SK-N-SH (cell line): Measurements from ENCODE around the gene PDE4D. TPM values are rescaled to one million over a fixed set of nuclear protein-coding genes. Genes with fewer than 3 reads are reported as not detected.

Experiments
- CTCF ChIA-PET: fragments of 300-600, 350-600 bp; formaldehyde crosslinking; extraction: SDS; loops from one replicate; lab custom pipeline; 2021; lab: Yijun Ruan, JAX
- POLR2A ChIA-PET: fragments of 350-600 bp; sonication (Branson Sonifier 250); formaldehyde crosslinking; extraction: SDS; loops from one replicate; lab custom pipeline; 2020; ENCODE audit warnings: antibody characterized with exemption, inconsistent platforms; lab: Yijun Ruan, JAX
- DNase-seq: peaks from one replicate; pipeline ENCODE4 v3.0.0; 2012
- H2AFZ ChIP-seq: fragments of 200-600 bp; sonication (generic); 2 replicates; pipeline ENCODE4 v1.8.1; 2016; ENCODE audit warnings: antibody characterized with exemption, mild to moderate bottlenecking, low read depth
- H3F3A ChIP-seq: fragments of 200-600 bp; sonication (generic); replicated peaks from 2 replicates; pipeline ENCODE3; 2016; ENCODE audit warnings: antibody characterized with exemption, mild to moderate bottlenecking; ENCODE audit not compliant: insufficient read depth
- H3K27ac ChIP-seq, 2 experiments: fragments of 200-500 bp in 1 of 2; fragments of 200-600 bp in 1 of 2; sonication (Bioruptor generic) in 1 of 2; sonication (generic), shearing (Covaris generic) in 1 of 2; 2 replicates each; pipeline versions ENCODE4 v1.5.1 to v1.6.1; 2014 to 2016; ENCODE audit warnings: low read depth in 2 of 2, inconsistent platforms in 1 of 2, low read length in 1 of 2, mild to moderate bottlenecking in 1 of 2, mixed read lengths in 1 of 2
- H3K27me3 ChIP-seq: fragments of 200-600 bp; sonication (generic), shearing (Covaris generic); 2 replicates; pipeline ENCODE4 v1.6.1; 2016; ENCODE audit warnings: mixed run types; ENCODE audit not compliant: insufficient read depth
- H3K36me3 ChIP-seq, 2 experiments: fragments of 200-500 bp in 1 of 2; fragments of 200-600 bp in 1 of 2; sonication (Bioruptor generic) in 1 of 2; sonication (generic) in 1 of 2; replicated peaks in 1 of 2; 2 replicates each; pipeline versions ENCODE3 to v1.5.1; 2014 to 2016; ENCODE audit warnings: low read length in 1 of 2, mild to moderate bottlenecking in 1 of 2; ENCODE audit not compliant: insufficient read depth in 2 of 2, control insufficient read depth in 1 of 2
- H3K4me1 ChIP-seq, 2 experiments: fragments of 200-500 bp in 1 of 2; fragments of 200-600 bp in 1 of 2; sonication (Bioruptor generic) in 1 of 2; sonication (generic), shearing (Covaris generic) in 1 of 2; 2 replicates each; pipeline versions ENCODE4 v1.5.1 to v1.6.1; 2014 to 2016; ENCODE audit warnings: low read depth in 1 of 2, low read length in 1 of 2, mixed run types in 1 of 2; ENCODE audit not compliant: insufficient read depth in 2 of 2, control insufficient read depth in 1 of 2
- H3K4me2 ChIP-seq: fragments of 200-600 bp; sonication (generic), shearing (Covaris generic); 2 replicates; pipeline ENCODE4 v1.6.1; 2017; ENCODE audit warnings: mixed run types
- H3K4me3 ChIP-seq, 2 experiments: fragments of 200-500 bp in 1 of 2; fragments of 200-600 bp in 1 of 2; sonication (Bioruptor generic) in 1 of 2; sonication (generic), shearing (Covaris generic) in 1 of 2; 2 replicates each; pipeline versions ENCODE4 v1.5.1 to v1.8.1; 2014 to 2016; ENCODE audit warnings: low read depth in 2 of 2, inconsistent platforms in 1 of 2, low read length in 1 of 2, mild to moderate bottlenecking in 1 of 2, mixed read lengths in 1 of 2, moderate library complexity in 1 of 2
- H3K79me2 ChIP-seq: fragments of 200-600 bp; sonication (generic); 2 replicates; pipeline ENCODE4 v1.8.1; 2017; ENCODE audit warnings: mild to moderate bottlenecking; ENCODE audit not compliant: insufficient read depth
- H3K9ac ChIP-seq: fragments of 200-600 bp; sonication (generic); 2 replicates; pipeline ENCODE4 v1.6.1; 2017; ENCODE audit warnings: mixed run types
- H3K9me2 ChIP-seq: fragments of 200-600 bp; sonication (generic); 2 replicates; pipeline ENCODE4 v1.6.1; 2017; ENCODE audit warnings: mixed run types
- H3K9me3 ChIP-seq: fragments of 200-600 bp; sonication (generic); 2 replicates; pipeline ENCODE4 v1.6.1; 2017; ENCODE audit warnings: mixed run types, mild to moderate bottlenecking, moderate library complexity
- H4K20me1 ChIP-seq: fragments of 200-600 bp; sonication (generic); 2 replicates; pipeline ENCODE4 v1.6.1; 2017; ENCODE audit warnings: mild to moderate bottlenecking, mixed run types; ENCODE audit not compliant: insufficient read depth
- CHD2 ChIP-seq: fragments of 150-350 bp; IDR thresholded peaks from 2 replicates; pipeline ENCODE4 v1.6.1; 2018; ENCODE audit warnings: low read length; ENCODE audit not compliant: partially characterized antibody
- ELF1 ChIP-seq: IDR thresholded peaks from 2 replicates; pipeline ENCODE4 v1.4.0; 2012
- EP300 ChIP-seq, 2 experiments: IDR thresholded peaks; 2 replicates each; pipeline versions ENCODE4 v1.4.0 to v1.6.1; 2012; ENCODE audit warnings: borderline replicate concordance in 1 of 2, low read depth in 1 of 2, low read length in 1 of 2
- EZH2phosphoT487 ChIP-seq: fragments of 200-600 bp; sonication (generic); IDR thresholded peaks from 2 replicates; pipeline ENCODE4 v1.6.1; 2017; ENCODE audit warnings: low read depth, mixed run types, mild to moderate bottlenecking, antibody characterized with exemption, moderate library complexity, borderline replicate concordance
- FOXJ3 ChIP-seq: sonication (generic); formaldehyde crosslinking; IDR thresholded peaks from 2 replicates; pipeline ENCODE4 v1.5.1; 2020; ENCODE audit warnings: mild to moderate bottlenecking, missing genetic modification reagents
- JUND ChIP-seq: IDR thresholded peaks from 2 replicates; pipeline ENCODE4 v1.4.0; 2012
- NFIC ChIP-seq: IDR thresholded peaks from 2 replicates; pipeline ENCODE4 v1.4.0; 2012; ENCODE audit warnings: borderline replicate concordance
- RCOR1 ChIP-seq: fragments of 150-350 bp; IDR thresholded peaks from 2 replicates; pipeline ENCODE4 v1.6.1; 2017; ENCODE audit warnings: antibody characterized with exemption, low read length
- RFX5 ChIP-seq: IDR thresholded peaks from 2 replicates; pipeline ENCODE4 v1.6.1; 2012; ENCODE audit warnings: mild to moderate bottlenecking, improper control_type of control experiment, low read length
- RXRA ChIP-seq: IDR thresholded peaks from 2 replicates; pipeline ENCODE4 v1.4.0; 2012; ENCODE audit warnings: low read depth, mild to moderate bottlenecking, borderline replicate concordance
- TAF1 ChIP-seq: IDR thresholded peaks from 2 replicates; pipeline ENCODE4 v1.6.1; 2012; ENCODE audit warnings: low read depth, mild to moderate bottlenecking, low read length, moderate library complexity, borderline replicate concordance
- TCF12 ChIP-seq: IDR thresholded peaks from 2 replicates; pipeline ENCODE4 v1.4.0; 2012
- WGBS: methylation state at CpG from one replicate; pipeline ENCODE4 v1.1.6; 2017; ENCODE audit warnings: low lambda C conversion rate; 5-methylcytosine and 5-hydroxymethylcytosine counted together
- polyA plus RNA-seq, 3 experiments: library from polyadenylated mRNA; depleted of rRNA; stranded (reverse); fragments of >200 nt; gene quantifications; 2 replicates each; pipeline ENCODE4 v1.2.3, GENCODE V29; 2012
- TF ChIP-seq, protein P1 (sequence below): fragments of 150-350 bp; IDR thresholded peaks from 2 replicates; pipeline ENCODE4 v1.6.1; 2017; ENCODE audit warnings: antibody characterized with exemption, low read length, low read depth, borderline replicate concordance
- TF ChIP-seq, protein P2 (sequence below): IDR thresholded peaks from 2 replicates; pipeline ENCODE4 v1.4.0; 2012; ENCODE audit warnings: low read depth, borderline replicate concordance
- TF ChIP-seq, protein P3 (sequence below): fragments of 150-350 bp; IDR thresholded peaks from 2 replicates; pipeline ENCODE4 v1.6.1; 2016; ENCODE audit warnings: mild to moderate bottlenecking, low read depth, low read length
- TF ChIP-seq, protein P4 (sequence below): fragments of 200-600 bp; sonication (generic); IDR thresholded peaks from 2 replicates; pipeline ENCODE4 v1.6.1; 2017; ENCODE audit warnings: antibody characterized with exemption, mild to moderate bottlenecking, moderate library complexity
- TF ChIP-seq, protein P5 (sequence below): IDR thresholded peaks from 2 replicates; pipeline ENCODE4 v1.4.0; 2012; ENCODE audit warnings: low read depth

The PDE4D gene
- polyA plus RNA-seq, 1 of the 3 experiments (the other 2 are of a cell fraction): 2.4 TPM

DNA sequence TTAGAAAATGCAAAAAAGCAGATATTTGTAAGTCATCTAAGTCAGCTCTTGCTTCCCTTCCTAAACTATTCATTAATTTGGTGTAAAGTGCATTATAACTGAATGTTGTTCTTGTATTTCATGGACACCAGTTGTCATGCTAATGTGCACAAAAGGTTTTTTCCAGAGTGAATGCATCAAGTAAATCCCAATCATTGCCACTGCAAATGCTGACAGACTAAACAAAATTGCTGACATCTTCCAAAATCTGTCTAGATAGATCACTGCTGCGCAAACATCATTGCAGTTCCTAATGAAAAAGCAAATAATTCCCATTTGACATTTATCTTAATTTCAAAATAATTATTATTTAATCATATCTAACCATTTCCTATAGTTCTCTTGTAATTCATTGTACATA lies 161.7 kb downstream of the PDE4D start:
- Histone ChIP-seq H3F3A (no peaks in the 10 kb centered on the region), H3K27ac (no peak overlapping the region), H3K79me2 (no peaks in the 10 kb centered on the region), H4K20me1 (no peaks in the 10 kb centered on the region), H3K4me1 (no peaks in the 10 kb centered on the region; a peak in 1 of 4 replicates), H3K9me2 (no peaks in the 10 kb centered on the region), H3K27me3 (no peaks in the 10 kb centered on the region), H3K4me2 (no peak overlapping the region), H3K4me3 (no peak overlapping the region), H2AFZ (no peak overlapping the region), H3K9ac (no peak overlapping the region), H3K9me3 (no peaks in the 10 kb centered on the region), H3K36me3 (no peaks in the 10 kb centered on the region)
- WGBS: 100% methylated on average over 1 of the region's 1 CpG
- TF ChIP-seq JUND (no peak), EP300 (IDR thresholded peaks at IDR 0.05; ENCODE audit: borderline replicate concordance in 1 of 2, low read depth in 1 of 2, low read length in 1 of 2) (no peak), TAF1 (no peak), TCF12 (no peak), NFIC (no peak), EZH2phosphoT487 (no peak), RFX5 (no peak), RXRA (no peak), FOXJ3 (CRISPR knock-in tag) (no peak), RCOR1 (no peak)
- TF ChIP-seq, protein P1, sequence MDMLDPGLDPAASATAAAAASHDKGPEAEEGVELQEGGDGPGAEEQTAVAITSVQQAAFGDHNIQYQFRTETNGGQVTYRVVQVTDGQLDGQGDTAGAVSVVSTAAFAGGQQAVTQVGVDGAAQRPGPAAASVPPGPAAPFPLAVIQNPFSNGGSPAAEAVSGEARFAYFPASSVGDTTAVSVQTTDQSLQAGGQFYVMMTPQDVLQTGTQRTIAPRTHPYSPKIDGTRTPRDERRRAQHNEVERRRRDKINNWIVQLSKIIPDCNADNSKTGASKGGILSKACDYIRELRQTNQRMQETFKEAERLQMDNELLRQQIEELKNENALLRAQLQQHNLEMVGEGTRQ: no peak
- TF ChIP-seq, protein P2, sequence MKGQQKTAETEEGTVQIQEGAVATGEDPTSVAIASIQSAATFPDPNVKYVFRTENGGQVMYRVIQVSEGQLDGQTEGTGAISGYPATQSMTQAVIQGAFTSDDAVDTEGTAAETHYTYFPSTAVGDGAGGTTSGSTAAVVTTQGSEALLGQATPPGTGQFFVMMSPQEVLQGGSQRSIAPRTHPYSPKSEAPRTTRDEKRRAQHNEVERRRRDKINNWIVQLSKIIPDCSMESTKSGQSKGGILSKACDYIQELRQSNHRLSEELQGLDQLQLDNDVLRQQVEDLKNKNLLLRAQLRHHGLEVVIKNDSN: no peak
- TF ChIP-seq, protein P3, sequence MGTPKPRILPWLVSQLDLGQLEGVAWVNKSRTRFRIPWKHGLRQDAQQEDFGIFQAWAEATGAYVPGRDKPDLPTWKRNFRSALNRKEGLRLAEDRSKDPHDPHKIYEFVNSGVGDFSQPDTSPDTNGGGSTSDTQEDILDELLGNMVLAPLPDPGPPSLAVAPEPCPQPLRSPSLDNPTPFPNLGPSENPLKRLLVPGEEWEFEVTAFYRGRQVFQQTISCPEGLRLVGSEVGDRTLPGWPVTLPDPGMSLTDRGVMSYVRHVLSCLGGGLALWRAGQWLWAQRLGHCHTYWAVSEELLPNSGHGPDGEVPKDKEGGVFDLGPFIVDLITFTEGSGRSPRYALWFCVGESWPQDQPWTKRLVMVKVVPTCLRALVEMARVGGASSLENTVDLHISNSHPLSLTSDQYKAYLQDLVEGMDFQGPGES: no peak
- ChIA-PET POLR2A (no interaction called here), CTCF (interaction anchor here (0.7 to 1.2 kb wide), 2 partner anchors 58 to 558 kb away, joined by 3 read pairs; no protein-coding TSS in a partner anchor)
- no peak for DNase-seq

DNA sequence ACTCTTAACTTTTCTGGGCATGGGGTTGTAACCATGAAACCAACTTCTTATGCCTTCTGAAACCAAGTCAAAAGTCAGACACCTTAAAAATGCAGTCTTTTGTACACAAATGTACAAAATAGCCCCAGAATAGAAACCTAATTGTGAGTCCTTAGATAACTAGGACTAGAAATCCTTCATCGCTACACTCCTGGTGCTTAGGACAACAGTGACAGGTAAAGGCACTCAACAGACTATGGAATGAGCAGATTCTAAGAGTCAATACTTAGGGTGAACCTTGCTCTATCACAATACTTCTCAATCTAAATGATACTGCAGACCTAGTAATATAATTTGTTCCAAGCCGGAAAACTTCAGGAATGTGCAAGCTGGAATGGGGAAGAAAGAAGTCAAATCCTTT lies 163.7 kb downstream of the PDE4D start:
- Histone ChIP-seq H3F3A (no peaks in the 10 kb centered on the region), H3K36me3 (no peaks in the 10 kb centered on the region), H3K9me3 (no peaks in the 10 kb centered on the region), H3K79me2 (no peaks in the 10 kb centered on the region), H3K27ac (no peak overlapping the region), H3K4me3 (no peak overlapping the region), H3K27me3 (no peaks in the 10 kb centered on the region), H3K4me1 (peaks cover 0 to 3% of the 10 kb centered on the region in 2 experiments; a peak in 2 of 4 replicates), H2AFZ (no peak overlapping the region), H3K9me2 (no peaks in the 10 kb centered on the region), H4K20me1 (no peaks in the 10 kb centered on the region), H3K4me2 (no peak overlapping the region), H3K9ac (no peak overlapping the region)
- 92% methylated on average over 2 of the region's 2 CpGs for WGBS
- DNase-seq: no peak
- TF ChIP-seq, protein P4, sequence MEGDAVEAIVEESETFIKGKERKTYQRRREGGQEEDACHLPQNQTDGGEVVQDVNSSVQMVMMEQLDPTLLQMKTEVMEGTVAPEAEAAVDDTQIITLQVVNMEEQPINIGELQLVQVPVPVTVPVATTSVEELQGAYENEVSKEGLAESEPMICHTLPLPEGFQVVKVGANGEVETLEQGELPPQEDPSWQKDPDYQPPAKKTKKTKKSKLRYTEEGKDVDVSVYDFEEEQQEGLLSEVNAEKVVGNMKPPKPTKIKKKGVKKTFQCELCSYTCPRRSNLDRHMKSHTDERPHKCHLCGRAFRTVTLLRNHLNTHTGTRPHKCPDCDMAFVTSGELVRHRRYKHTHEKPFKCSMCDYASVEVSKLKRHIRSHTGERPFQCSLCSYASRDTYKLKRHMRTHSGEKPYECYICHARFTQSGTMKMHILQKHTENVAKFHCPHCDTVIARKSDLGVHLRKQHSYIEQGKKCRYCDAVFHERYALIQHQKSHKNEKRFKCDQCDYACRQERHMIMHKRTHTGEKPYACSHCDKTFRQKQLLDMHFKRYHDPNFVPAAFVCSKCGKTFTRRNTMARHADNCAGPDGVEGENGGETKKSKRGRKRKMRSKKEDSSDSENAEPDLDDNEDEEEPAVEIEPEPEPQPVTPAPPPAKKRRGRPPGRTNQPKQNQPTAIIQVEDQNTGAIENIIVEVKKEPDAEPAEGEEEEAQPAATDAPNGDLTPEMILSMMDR: no peak
- TF ChIP-seq ELF1 (no peak), RXRA (no peak), TCF12 (no peak), CHD2 (no peak), JUND (no peak), TAF1 (no peak)
- TF ChIP-seq, protein P2: no peak
- TF ChIP-seq, protein P5, sequence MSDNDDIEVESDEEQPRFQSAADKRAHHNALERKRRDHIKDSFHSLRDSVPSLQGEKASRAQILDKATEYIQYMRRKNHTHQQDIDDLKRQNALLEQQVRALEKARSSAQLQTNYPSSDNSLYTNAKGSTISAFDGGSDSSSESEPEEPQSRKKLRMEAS: no peak
- POLR2A ChIA-PET: no interaction called here
- CTCF ChIA-PET: interaction anchor here (0.7 to 1.7 kb wide), 3 partner anchors 21 to 339 kb away, joined by 3 to 4 read pairs (median 4); no protein-coding TSS in a partner anchor
